ENCODE data around the gene ASB16. TPM values are rescaled to one million over a fixed set of nuclear protein-coding genes. Genes with fewer than 3 reads are reported as not detected.
"Not testable (repeated sequence)": the region's sequence is repeated elsewhere in the genome, so short reads cannot be mapped to it uniquely, and the experiment has no call there.

The ASB16 gene
- polyA plus RNA-seq, 1 of the 3 experiments (the other 2 are of a cell fraction), result not detected

- TF ChIP-seq POLR2AphosphoS5 (IDR thresholded peaks at IDR 0.05; ENCODE audit: low read depth, low read length) (no peak), NFIC (IDR thresholded peaks at IDR 0.05; ENCODE audit: borderline replicate concordance) (no peak), TAF1 (IDR thresholded peaks at IDR 0.05; ENCODE audit: borderline replicate concordance, low read depth, low read length) (no peak), JUND (IDR thresholded peaks at IDR 0.05) (no peak), MXI1 (IDR thresholded peaks at IDR 0.05; ENCODE audit: low read depth, low read length) (no peak), RAD21 (IDR thresholded peaks at IDR 0.05; ENCODE audit: low read length) (no peak), FOSL2 (IDR thresholded peaks at IDR 0.05; ENCODE audit: borderline replicate concordance, low read depth) (no peak), SMC3 (IDR thresholded peaks at IDR 0.05; ENCODE audit: low read depth, low read length) (no peak), TEAD4 (IDR thresholded peaks at IDR 0.05; ENCODE audit: borderline replicate concordance, insufficient read depth) (no peak), IRF3 (IDR thresholded peaks at IDR 0.05; ENCODE audit: low read depth, low read length) (no peak)
These were observed 42.1 kb upstream of the ASB16 start (continued) for GRCh38 chr17:44128383-44128782.

GRCh38 chr17:44130693-44131349, 39.7 kb upstream of the ASB16 start:
- H3K4me3 ChIP-seq (ENCODE audit: low read depth in 2 of 2, low read length in 1 of 2), result no peak overlapping the region
- 94% methylated on average over 4 of the region's 5 CpGs for WGBS (ENCODE audit: low lambda C conversion rate)
- no peak overlapping the region for H3K27ac ChIP-seq (ENCODE audit: low read depth in 2 of 2, low read length in 1 of 2)
- H3K9me3 ChIP-seq, result no peaks in the 10 kb centered on the region
- H3K36me3 ChIP-seq (replicated peaks in 1 of 2; ENCODE audit: control insufficient read depth in 1 of 2, insufficient read depth in 2 of 2, low read length in 1 of 2), result no peaks in the 10 kb centered on the region
- POLR2A ChIA-PET, result no interaction called here
- CTCF ChIA-PET, result no interaction called here
- no peak overlapping the region for H3K4me2 ChIP-seq
- H3K9ac ChIP-seq, result no peak overlapping the region
- H3K9me2 ChIP-seq, result no peaks in the 10 kb centered on the region
- H3F3A ChIP-seq (replicated peaks; ENCODE audit: insufficient read depth), result no peaks in the 10 kb centered on the region
- no peak for DNase-seq
- H3K4me1 ChIP-seq (ENCODE audit: control insufficient read depth in 1 of 2, insufficient read depth in 2 of 2, low read depth in 1 of 2, low read length in 1 of 2), result no peaks in the 10 kb centered on the region
- H3K27me3 ChIP-seq (ENCODE audit: insufficient read depth), result no peaks in the 10 kb centered on the region
- H2AFZ ChIP-seq (ENCODE audit: low read depth), result no peak overlapping the region
- no peaks in the 10 kb centered on the region for H4K20me1 ChIP-seq (ENCODE audit: insufficient read depth)
- TF ChIP-seq EP300 (IDR thresholded peaks at IDR 0.05; ENCODE audit: borderline replicate concordance in 1 of 2, low read depth in 1 of 2, low read length in 1 of 2) (no peak), FOXJ3 (CRISPR knock-in tag; IDR thresholded peaks at IDR 0.05) (no peak), IRF3 (IDR thresholded peaks at IDR 0.05; ENCODE audit: low read depth, low read length) (no peak), TAF1 (IDR thresholded peaks at IDR 0.05; ENCODE audit: borderline replicate concordance, low read depth, low read length) (no peak), TCF12 (IDR thresholded peaks at IDR 0.05) (no peak), CTCF (IDR thresholded peaks at IDR 0.05) (no peak), SIN3A (IDR thresholded peaks at IDR 0.05; ENCODE audit: borderline replicate concordance, low read depth, low read length) (no peak), GABPA (IDR thresholded peaks at IDR 0.05; ENCODE audit: low read depth) (no peak), NRF1 (IDR thresholded peaks at IDR 0.05; ENCODE audit: low read depth, low read length) (no peak), MEF2A (IDR thresholded peaks at IDR 0.05; ENCODE audit: borderline replicate concordance, low read depth) (no peak), TEAD4 (IDR thresholded peaks at IDR 0.05; ENCODE audit: borderline replicate concordance, insufficient read depth) (no peak), RFX5 (IDR thresholded peaks at IDR 0.05; ENCODE audit: low read length) (no peak), SMC3 (IDR thresholded peaks at IDR 0.05; ENCODE audit: low read depth, low read length) (no peak), MAX (IDR thresholded peaks at IDR 0.05; ENCODE audit: low read depth) (no peak), FOSL2 (IDR thresholded peaks at IDR 0.05; ENCODE audit: borderline replicate concordance, low read depth) (no peak), USF2 (IDR thresholded peaks at IDR 0.05; ENCODE audit: borderline replicate concordance, low read depth, low read length) (no peak), CHD2 (IDR thresholded peaks at IDR 0.05; ENCODE audit: low read length, partially characterized antibody) (no peak), NFIC (IDR thresholded peaks at IDR 0.05; ENCODE audit: borderline replicate concordance) (no peak), POLR2AphosphoS5 (IDR thresholded peaks at IDR 0.05; ENCODE audit: low read depth, low read length) (no peak)
- no peaks in the 10 kb centered on the region for H3K79me2 ChIP-seq (ENCODE audit: insufficient read depth)

- CTCF ChIA-PET, result interaction anchor here (3.0 to 3.2 kb wide), 2 partner anchors 8 to 37 kb away, joined by 10 to 11 read pairs; partner anchors contain the start of gene HDAC5
- H3F3A ChIP-seq (replicated peaks; ENCODE audit: insufficient read depth); H3K4me2 ChIP-seq; H3K79me2 ChIP-seq (ENCODE audit: insufficient read depth); H4K20me1 ChIP-seq (ENCODE audit: insufficient read depth); POLR2A ChIA-PET; DNase-seq; H3K27ac ChIP-seq (ENCODE audit: low read depth in 2 of 2, low read length in 1 of 2); H3K4me3 ChIP-seq (ENCODE audit: low read depth in 2 of 2, low read length in 1 of 2); H3K4me1 ChIP-seq (ENCODE audit: control insufficient read depth in 1 of 2, insufficient read depth in 2 of 2, low read depth in 1 of 2, low read length in 1 of 2); H3K36me3 ChIP-seq (replicated peaks in 1 of 2; ENCODE audit: control insufficient read depth in 1 of 2, insufficient read depth in 2 of 2, low read length in 1 of 2); H2AFZ ChIP-seq (ENCODE audit: low read depth); H3K9me3 ChIP-seq; H3K9me2 ChIP-seq; H3K27me3 ChIP-seq (ENCODE audit: insufficient read depth); H3K9ac ChIP-seq: not testable (repeated sequence)
- 96% methylated on average over 12 of the region's 12 CpGs for WGBS (ENCODE audit: low lambda C conversion rate)
These were observed 39.1 kb upstream of the ASB16 start for GRCh38 chr17:44131372-44131771.

All from SK-N-SH (cell line).